Right hindlimb (tissue), 1 donor: ENCODE measurements around the gene CDIPT.

ENCODE experiments used
- DNase-seq: peaks from one replicate; pipeline ENCODE4 v3.0.0-alpha.2; 2018

Gene CDIPT

DNA sequence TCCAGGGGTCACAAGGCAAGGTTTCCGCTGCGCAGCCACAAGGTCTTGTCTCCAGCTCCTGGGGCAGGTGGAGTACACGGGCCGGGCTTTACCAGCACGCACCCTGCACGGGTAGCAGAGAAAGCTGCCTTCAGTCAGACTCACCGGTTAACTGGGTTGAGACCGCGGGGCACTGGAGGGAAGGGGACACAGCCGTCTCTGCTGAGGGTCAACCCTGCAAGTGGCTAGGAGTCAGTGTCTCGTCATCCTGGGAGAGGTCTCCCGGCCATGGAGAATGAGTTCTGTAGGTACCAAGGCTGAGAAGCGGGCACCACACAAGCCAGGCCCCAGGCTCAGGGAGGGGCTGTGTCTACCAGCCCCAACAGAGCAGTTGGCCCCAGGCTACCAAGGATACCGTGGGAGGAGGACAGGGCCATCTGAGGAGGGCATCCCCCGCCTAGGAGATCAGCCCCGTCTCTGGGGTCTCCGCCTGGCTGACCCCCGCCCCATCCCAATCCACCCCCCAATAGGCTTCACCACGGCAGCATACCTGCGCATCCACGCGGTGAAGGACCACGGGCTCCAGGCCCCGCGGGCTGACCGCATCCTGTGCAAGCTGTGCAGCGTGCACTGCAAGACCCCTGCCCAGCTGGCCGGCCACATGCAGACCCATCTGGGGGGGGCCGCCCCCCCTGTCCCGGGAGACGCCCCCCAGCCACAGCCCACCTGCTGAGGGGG is 53.8 kb downstream of the CDIPT start:
- DNase-seq: no peak
